ENCODE results near the gene NOTCH1. TPM values are rescaled to one million over a fixed set of nuclear protein-coding genes. Genes with fewer than 3 reads are reported as not detected.

Gene NOTCH1
- total and polyA plus RNA-seq, 2 of the 8 experiments (the other 6 are each of a cell fraction or from before 2014, with no cell fraction given): 6.9 to 55.6 TPM

- DNase-seq (ENCODE audit: low read depth in 1 of 2, low spot score in 2 of 2): no peak
- Histone ChIP-seq H2BK15ac (ENCODE audit: low read length) (no peak overlapping the region), H3K79me2 (ENCODE audit: control insufficient read depth in 1 of 2, insufficient read depth in 2 of 2, low read length in 2 of 2) (no peaks in the 10 kb centered on the region), H3K79me1 (ENCODE audit: low read depth, low read length) (no peaks in the 10 kb centered on the region; the same call in 1 of the 2 replicates), H2BK5ac (ENCODE audit: low read depth, low read length) (no peak overlapping the region), H3K9me3 (ENCODE audit: insufficient read depth in 2 of 2, low read depth in 1 of 2, low read length in 1 of 2) (no peaks in the 10 kb centered on the region), H3K27ac (ENCODE audit: low read depth, low read length) (no peak overlapping the region), H3K14ac (ENCODE audit: insufficient read length) (no peak overlapping the region), H3K23ac (ENCODE audit: insufficient read length) (no peak overlapping the region), H2AK5ac (ENCODE audit: low read depth, low read length) (no peak overlapping the region), H4K5ac (ENCODE audit: insufficient read length, low read depth, low read length) (no peak overlapping the region), H3K36me3 (ENCODE audit: control insufficient read depth in 2 of 4, insufficient read depth in 4 of 4, low read length in 3 of 4) (no peaks in the 10 kb centered on the region), H3K4me3 (ENCODE audit: extremely low read depth in 1 of 4, insufficient read depth in 2 of 4, low read depth in 3 of 4, low read length in 4 of 4) (no peak overlapping the region), H2BK20ac (ENCODE audit: low read length) (no peak overlapping the region), H3K27me3 (replicated peaks in 1 of 4; ENCODE audit: control insufficient read depth in 3 of 4, extremely low read depth in 1 of 4, insufficient read depth in 3 of 4, low read length in 3 of 4) (no peaks in the 10 kb centered on the region), H2AFZ (ENCODE audit: low read length) (no peak overlapping the region), H3K4ac (replicated peaks; ENCODE audit: insufficient read length, low read depth, low read length) (no peak overlapping the region), H4K8ac (ENCODE audit: extremely low read depth, insufficient read depth, low read length) (no peak overlapping the region), H3K18ac (ENCODE audit: extremely low read depth, low read length) (no peak overlapping the region), H2BK120ac (replicated peaks; ENCODE audit: low read depth, low read length) (no peak overlapping the region), H4K20me1 (replicated peaks in 1 of 2; ENCODE audit: control insufficient read depth in 1 of 2, insufficient read depth in 2 of 2, low read length in 2 of 2) (peaks cover 2 to 5% of the 10 kb centered on the region in 2 experiments), H4K91ac (replicated peaks; ENCODE audit: insufficient read length, low read length) (no peak overlapping the region), H3K23me2 (ENCODE audit: low read depth, low read length) (peaks cover 3% of the 10 kb centered on the region; the same call in 1 of the 2 replicates), H3K56ac (replicated peaks; ENCODE audit: insufficient read length, low read depth, low read length) (no peak overlapping the region), H3K4me1 (replicated peaks in 1 of 4; ENCODE audit: control insufficient read depth in 3 of 4, insufficient read depth in 4 of 4, low read length in 3 of 4) (peaks cover 0 to 7% (median 2%) of the 10 kb centered on the region in 4 experiments; a peak in 5 of 7 replicates), H3K4me2 (ENCODE audit: insufficient read depth in 1 of 2, low read depth in 2 of 2, low read length in 2 of 2) (no peak overlapping the region), H3K9ac (replicated peaks in 1 of 4; ENCODE audit: extremely low read depth in 1 of 4, low read depth in 3 of 4, low read length in 3 of 4) (no peak overlapping the region; a peak in 1 of 7 replicates), H2BK12ac (ENCODE audit: low read depth, low read length) (no peak overlapping the region)
- FAIRE-seq: no peak
- POLR2A ChIA-PET (ENCODE audit: partially characterized antibody): interaction anchor here (0.7 to 1.4 kb wide), 4 partner anchors 140 to 240 kb away, joined by 3 to 4 read pairs (median 4); no protein-coding TSS in a partner anchor
- CTCF ChIA-PET (ENCODE audit: partially characterized antibody): interaction anchor here (0.6 to 8.9 kb wide), 51 partner anchors 8 to 777 kb away, joined by 3 to 253 read pairs (median 4); no protein-coding TSS in a partner anchor
- TF ChIP-seq SIN3A (conservative IDR thresholded peaks at IDR 0.05 in 1 of 2, IDR thresholded peaks at IDR 0.05 in 1 of 2; ENCODE audit: low read depth in 1 of 2, low read length in 2 of 2): no peak
- WGBS, 2 experiments (ENCODE audit: extremely low coverage in 1 of 2, insufficient coverage in 1 of 2, insufficient read length in 1 of 2, insufficient replicate concordance in 2 of 2, low coverage in 1 of 2, low lambda C conversion rate in 2 of 2, missing lambda C conversion rate in 1 of 2): 85% methylated on average over 7 of the region's 7 CpGs; no CpG with 5 or more reads in 1 of the 2 experiments
Observed at GRCh38 chr9:136487672-136488071, 58.2 kb downstream of the NOTCH1 start.
